Muscle of back (tissue), 11 donors: ENCODE measurements around the gene GOLGA1. TPM values are rescaled to one million over a fixed set of nuclear protein-coding genes. Genes with fewer than 3 reads are reported as not detected.
A peak's percentile ranks its signal among the peaks of the same experiment; 100 is the strongest.

Experiments used
- DNase-seq, 3 donors: peaks; one replicate each; pipeline versions ENCODE4 v3.0.0 to v3.0.0-alpha.2; 2013
- polyA plus RNA-seq, 10 donors: library from polyadenylated mRNA; unstranded; fragments of 120-200 nt; gene quantifications; one replicate each; pipeline ENCODE4 v1.2.1, GENCODE V29; 2013; ENCODE audit not compliant: insufficient read length in 10 of 10

GOLGA1 gene
- polyA plus RNA-seq, 10 donors = 9.0 to 18.7 (median 11.2) TPM

GRCh38 chr9:124941679-124942561 is 1.0 kb upstream of the GOLGA1 start:
- DNase-seq = peak; percentile 13 to 61 (median 41)

GRCh38 chr9:124940521-124940893 is 376 bp downstream of the GOLGA1 start:
- DNase-seq = no peak

GRCh38 chr9:124939944-124940343 is 939 bp downstream of the GOLGA1 start:
- DNase-seq = no peak

GRCh38 chr9:124934290-124934689 is 6.6 kb downstream of the GOLGA1 start:
- no peak for DNase-seq

GRCh38 chr9:124932333-124932732 is 8.6 kb downstream of the GOLGA1 start:
- DNase-seq = no peak

- no peak for DNase-seq
These were observed 11.4 kb downstream of the GOLGA1 start for GRCh38 chr9:124929464-124929863.

- no peak for DNase-seq
These were observed 12.8 kb downstream of the GOLGA1 start for GRCh38 chr9:124928116-124928515.

GRCh38 chr9:124920394-124920793 is 20.5 kb downstream of the GOLGA1 start:
- peak in 1 of 3 donors; percentile 7 for DNase-seq

GRCh38 chr9:124914753-124915405 is 26.0 kb downstream of the GOLGA1 start:
- DNase-seq = no peak

GRCh38 chr9:124913378-124913777 is 27.5 kb downstream of the GOLGA1 start:
- DNase-seq = no peak

- DNase-seq = no peak
These were observed 29.1 kb downstream of the GOLGA1 start for GRCh38 chr9:124911766-124912165.

GRCh38 chr9:124908098-124908497 is 32.8 kb downstream of the GOLGA1 start:
- DNase-seq = no peak

- DNase-seq = no peak
These were observed 33.9 kb downstream of the GOLGA1 start for GRCh38 chr9:124906966-124907365.

GRCh38 chr9:124899845-124900244 is 41.0 kb downstream of the GOLGA1 start:
- DNase-seq = no peak

- no peak for DNase-seq
These were observed 43.1 kb downstream of the GOLGA1 start for GRCh38 chr9:124897570-124898460.

- peak in 1 of 3 donors; percentile 47 for DNase-seq
These were observed 46.1 kb downstream of the GOLGA1 start for GRCh38 chr9:124894741-124895170.

GRCh38 chr9:124894035-124894740 is 46.7 kb downstream of the GOLGA1 start:
- DNase-seq = no peak

GRCh38 chr9:124890179-124890578 is 50.7 kb downstream of the GOLGA1 start:
- no peak for DNase-seq

GRCh38 chr9:124889006-124889405 is 51.9 kb downstream of the GOLGA1 start:
- DNase-seq = no peak

- DNase-seq = no peak
These were observed 53.1 kb downstream of the GOLGA1 start for GRCh38 chr9:124887832-124888231.

- DNase-seq = no peak
These were observed 53.9 kb downstream of the GOLGA1 start for GRCh38 chr9:124886866-124887492.
